Esophagus muscularis mucosa (tissue), 4 donors: ENCODE data around the gene IKZF1. TPM values are rescaled to one million over a fixed set of nuclear protein-coding genes. Genes with fewer than 3 reads are reported as not detected.

Source experiments
- DNase-seq: peaks from one replicate; pipeline ENCODE4 v3.0.0-alpha.2; 2017; ENCODE audit errors: extremely low spot score
- H3K27ac ChIP-seq, 4 donors: fragments of 200-600 bp; sonication (generic); replicated peaks in 1 of 4; 1 replicate in 3 of 4; 2 replicates in 1 of 4; pipeline ENCODE4 v1.5.1; 2016 to 2019; ENCODE audit warnings: mild to moderate bottlenecking in 1 of 4
- H3K27me3 ChIP-seq, 4 donors: fragments of 200-600 bp; sonication (generic); one replicate each; pipeline versions ENCODE4 v1.5.1 to v1.6.0; 2016 to 2019
- H3K36me3 ChIP-seq, 4 donors: fragments of 200-600 bp; sonication (generic); one replicate each; pipeline ENCODE4 v1.5.1; 2016 to 2019
- H3K4me1 ChIP-seq, 4 donors: fragments of 200-600 bp; sonication (generic); one replicate each; pipeline ENCODE4 v1.5.1; 2016 to 2019
- H3K4me3 ChIP-seq, 4 donors: fragments of 200-600 bp; sonication (generic); 1 replicate in 2 of 4; 2 replicates in 2 of 4; pipeline ENCODE4 v1.5.1; 2016 to 2019; ENCODE audit warnings: mild to moderate bottlenecking in 4 of 4, moderate library complexity in 1 of 4
- H3K9me3 ChIP-seq, 4 donors: fragments of 200-600 bp; sonication (generic); 1 replicate in 3 of 4; 2 replicates in 1 of 4; pipeline ENCODE4 v1.5.1; 2016 to 2019
- EP300 ChIP-seq: sonication (generic); formaldehyde crosslinking; IDR thresholded peaks from one replicate; pipeline ENCODE4 v1.6.1; 2017; ENCODE audit warnings: antibody characterized with exemption
- POLR2A ChIP-seq: fragments of 450-650 bp; IDR thresholded peaks from one replicate; pipeline ENCODE4 v1.6.1; 2017; ENCODE audit warnings: antibody characterized with exemption, moderate library complexity, mild to moderate bottlenecking, low read depth
- POLR2AphosphoS5 ChIP-seq, 2 donors: sonication (generic); formaldehyde crosslinking; IDR thresholded peaks; one replicate each; pipeline ENCODE4 v1.6.1; 2017; ENCODE audit warnings: antibody characterized with exemption in 2 of 2
- WGBS: methylation state at CpG from one replicate; pipeline ENCODE4 v1.1.5; 2018; 5-methylcytosine and 5-hydroxymethylcytosine counted together
- intact Hi-C: fragments of 100-400 bp; cut with DNase I; formaldehyde crosslinking; loops from one replicate; pipeline ENCODE4 v1.15.1; 2023
- total RNA-seq, 4 donors: library from RNA; depleted of rRNA; stranded (reverse); fragments of >200 nt; gene quantifications; one replicate each; pipeline versions ENCODE4 v1.1.0 to v1.2.1, GENCODE V29; 2016
- TF ChIP-seq, protein P1 (sequence below), 3 experiments: fragments of 200-600 bp in 2 of 3; fragments of 450-650 bp in 1 of 3; sonication (generic) in 2 of 3; IDR thresholded peaks; one replicate each; pipeline ENCODE4 v1.5.1; 2017 to 2019; ENCODE audit warnings: antibody characterized with exemption in 3 of 3, mild to moderate bottlenecking in 2 of 3, moderate library complexity in 1 of 3

IKZF1 gene
- total RNA-seq, 4 donors from 2014 or later: 3.6 to 17.7 (median 9.2) TPM

DNA sequence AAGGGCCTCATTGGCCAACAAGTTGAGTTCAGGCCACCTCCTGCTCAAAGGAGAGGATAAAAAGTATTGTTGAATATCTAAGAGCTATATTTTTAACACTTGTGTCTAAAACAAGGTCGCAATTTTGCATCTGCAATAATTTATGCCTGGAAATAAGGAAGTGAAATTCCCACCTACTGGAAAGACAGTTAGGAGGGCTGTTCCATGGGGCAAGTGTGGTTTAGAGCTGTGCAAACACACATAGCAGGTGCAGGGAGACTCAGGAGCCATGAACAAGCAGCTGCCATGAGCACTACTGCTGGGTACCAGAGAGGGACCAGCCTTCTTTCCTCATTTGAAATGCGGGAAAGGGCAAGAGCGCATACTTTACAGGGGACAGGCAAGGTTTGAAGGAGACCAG is 35.5 kb upstream of the IKZF1 start:
- no peak overlapping the region for H3K4me3 ChIP-seq
- H3K27ac ChIP-seq: no peak overlapping the region
- WGBS: 79% methylated on average over 3 of the region's 3 CpGs
- intact Hi-C loops: no loop called here
- no peaks in the 10 kb centered on the region for H3K9me3 ChIP-seq
- no peak for DNase-seq
- peaks cover 0 to 3% (median 0%) of the 10 kb centered on the region in 4 donors for H3K4me1 ChIP-seq
- H3K36me3 ChIP-seq: no peaks in the 10 kb centered on the region
- TF ChIP-seq EP300 (no peak), POLR2AphosphoS5 (IDR thresholded peaks at IDR 0.05) (no peak), POLR2A (no peak)
- TF ChIP-seq, protein P1, sequence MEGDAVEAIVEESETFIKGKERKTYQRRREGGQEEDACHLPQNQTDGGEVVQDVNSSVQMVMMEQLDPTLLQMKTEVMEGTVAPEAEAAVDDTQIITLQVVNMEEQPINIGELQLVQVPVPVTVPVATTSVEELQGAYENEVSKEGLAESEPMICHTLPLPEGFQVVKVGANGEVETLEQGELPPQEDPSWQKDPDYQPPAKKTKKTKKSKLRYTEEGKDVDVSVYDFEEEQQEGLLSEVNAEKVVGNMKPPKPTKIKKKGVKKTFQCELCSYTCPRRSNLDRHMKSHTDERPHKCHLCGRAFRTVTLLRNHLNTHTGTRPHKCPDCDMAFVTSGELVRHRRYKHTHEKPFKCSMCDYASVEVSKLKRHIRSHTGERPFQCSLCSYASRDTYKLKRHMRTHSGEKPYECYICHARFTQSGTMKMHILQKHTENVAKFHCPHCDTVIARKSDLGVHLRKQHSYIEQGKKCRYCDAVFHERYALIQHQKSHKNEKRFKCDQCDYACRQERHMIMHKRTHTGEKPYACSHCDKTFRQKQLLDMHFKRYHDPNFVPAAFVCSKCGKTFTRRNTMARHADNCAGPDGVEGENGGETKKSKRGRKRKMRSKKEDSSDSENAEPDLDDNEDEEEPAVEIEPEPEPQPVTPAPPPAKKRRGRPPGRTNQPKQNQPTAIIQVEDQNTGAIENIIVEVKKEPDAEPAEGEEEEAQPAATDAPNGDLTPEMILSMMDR (IDR thresholded peaks at IDR 0.05): no peak
- no peaks in the 10 kb centered on the region for H3K27me3 ChIP-seq

GRCh38 chr7:50270531-50271018 is 33.9 kb upstream of the IKZF1 start:
- DNase-seq: no peak
- Histone ChIP-seq H3K9me3 (no peaks in the 10 kb centered on the region), H3K36me3 (no peaks in the 10 kb centered on the region), H3K4me3 (no peak overlapping the region), H3K4me1 (peaks cover 0 to 3% (median 0%) of the 10 kb centered on the region in 4 donors), H3K27me3 (peaks cover 0 to 3% (median 0%) of the 10 kb centered on the region in 4 donors), H3K27ac (no peak overlapping the region)
- WGBS: 84% methylated on average over 5 of the region's 5 CpGs
- TF ChIP-seq EP300 (no peak), POLR2A (no peak), POLR2AphosphoS5 (IDR thresholded peaks at IDR 0.05) (no peak)
- TF ChIP-seq, protein P1 (IDR thresholded peaks at IDR 0.05): no peak
- intact Hi-C loops: no loop called here

GRCh38 chr7:50272808-50273207 is 31.7 kb upstream of the IKZF1 start:
- 60% methylated on average over 3 of the region's 3 CpGs for WGBS
- DNase-seq: no peak
- H3K27me3 ChIP-seq: peaks cover 0 to 3% (median 0%) of the 10 kb centered on the region in 4 donors
- no peaks in the 10 kb centered on the region for H3K36me3 ChIP-seq
- H3K27ac ChIP-seq: no peak overlapping the region
- H3K4me1 ChIP-seq: no peaks in the 10 kb centered on the region
- intact Hi-C loops: no loop called here
- TF ChIP-seq POLR2A: no peak
- TF ChIP-seq, protein P1 (IDR thresholded peaks at IDR 0.05): no peak
- no peak for TF ChIP-seq EP300
- no peak for TF ChIP-seq POLR2AphosphoS5 (IDR thresholded peaks at IDR 0.05)
- H3K9me3 ChIP-seq: no peaks in the 10 kb centered on the region
- H3K4me3 ChIP-seq: no peak overlapping the region

DNA sequence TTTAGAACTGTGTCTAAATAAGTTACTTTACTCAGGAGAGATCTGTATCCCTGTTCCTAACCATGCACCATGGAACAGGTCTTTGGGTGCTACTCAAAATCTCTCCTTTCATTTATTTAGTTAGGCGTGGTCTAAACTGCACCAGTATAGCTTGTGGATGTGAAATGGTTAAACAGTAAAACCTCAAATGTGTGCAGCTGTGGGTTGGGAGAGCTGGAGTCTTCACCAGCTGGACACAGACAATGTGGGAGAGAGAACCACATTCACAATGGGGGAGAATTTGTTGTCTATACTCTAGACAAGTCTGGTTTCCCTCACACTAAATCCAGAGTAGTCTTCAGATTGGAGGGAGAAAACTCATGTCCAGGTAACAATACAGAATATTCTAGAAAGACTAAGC is 31.2 kb upstream of the IKZF1 start:
- H3K27me3 ChIP-seq: peaks cover 0 to 3% (median 0%) of the 10 kb centered on the region in 4 donors
- no peak overlapping the region for H3K4me3 ChIP-seq
- WGBS: 75% methylated on average over 1 of the region's 1 CpG
- intact Hi-C loops: no loop called here
- H3K9me3 ChIP-seq: no peaks in the 10 kb centered on the region
- TF ChIP-seq POLR2A (no peak), POLR2AphosphoS5 (IDR thresholded peaks at IDR 0.05) (no peak), EP300 (no peak)
- TF ChIP-seq, protein P1 (IDR thresholded peaks at IDR 0.05): no peak
- H3K36me3 ChIP-seq: no peaks in the 10 kb centered on the region
- no peaks in the 10 kb centered on the region for H3K4me1 ChIP-seq
- H3K27ac ChIP-seq: no peak overlapping the region
- no peak for DNase-seq

DNA sequence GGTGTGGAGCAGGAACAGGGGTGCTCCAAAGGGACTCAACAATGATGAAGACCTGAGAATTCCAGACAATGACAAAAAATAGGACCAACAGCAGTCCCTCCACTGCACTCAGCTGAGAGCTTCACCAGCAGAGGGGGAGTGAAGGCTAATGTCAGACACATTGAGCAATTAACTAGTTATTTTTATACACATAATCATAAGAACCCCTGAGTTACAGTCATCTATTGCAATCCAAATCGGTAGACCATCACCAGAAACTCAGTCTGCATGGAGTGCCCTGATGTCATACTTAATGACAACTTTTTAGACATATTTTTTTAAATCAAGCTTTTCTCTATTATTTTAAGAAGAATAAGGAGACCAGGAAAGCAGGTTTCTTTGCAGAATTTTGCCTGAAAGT is 30.6 kb upstream of the IKZF1 start:
- TF ChIP-seq POLR2AphosphoS5 (IDR thresholded peaks at IDR 0.05) (no peak), EP300 (no peak), POLR2A (no peak)
- TF ChIP-seq, protein P1 (IDR thresholded peaks at IDR 0.05): no peak
- H3K27me3 ChIP-seq: peaks cover 0 to 3% (median 0%) of the 10 kb centered on the region in 4 donors
- 70% methylated on average over 1 of the region's 1 CpG for WGBS
- no peaks in the 10 kb centered on the region for H3K9me3 ChIP-seq
- no peaks in the 10 kb centered on the region for H3K36me3 ChIP-seq
- intact Hi-C loops: no loop called here
- no peak overlapping the region for H3K4me3 ChIP-seq
- no peak for DNase-seq
- no peaks in the 10 kb centered on the region for H3K4me1 ChIP-seq
- H3K27ac ChIP-seq: no peak overlapping the region
